Prostate gland (tissue), 2 donors: ENCODE results near the gene TBC1D22B. TPM values are rescaled to one million over a fixed set of nuclear protein-coding genes. Genes with fewer than 3 reads are reported as not detected.

ENCODE experiments used
- DNase-seq: peaks from one replicate; pipeline ENCODE4 v3.0.0-alpha.2; 2019; ENCODE audit warnings: low spot score
- H3K27ac ChIP-seq, 2 donors: fragments of 200-600 bp; sonication (generic); 2 replicates each; pipeline ENCODE4 v1.5.1; 2017 to 2019
- H3K27me3 ChIP-seq: fragments of 200-600 bp; sonication (generic); replicated peaks from 2 replicates; pipeline ENCODE4 v1.5.1; 2019; ENCODE audit not compliant: insufficient read depth
- H3K36me3 ChIP-seq, 2 donors: fragments of 200-600 bp; sonication (generic); 1 replicate in 1 of 2; 2 replicates in 1 of 2; pipeline versions ENCODE4 v1.5.1 to v1.8.1; 2017 to 2019
- H3K4me1 ChIP-seq: fragments of 200-600 bp; sonication (generic); replicated peaks from 2 replicates; pipeline ENCODE4 v1.5.1; 2019
- H3K4me3 ChIP-seq, 2 donors: fragments of 200-600 bp; sonication (generic); 2 replicates each; pipeline ENCODE4 v1.5.1; 2017 to 2019
- H3K9me3 ChIP-seq: fragments of 200-600 bp; sonication (generic); 2 replicates; pipeline ENCODE4 v1.5.1; 2017
- POLR2A ChIP-seq: fragments of 450-650 bp; IDR thresholded peaks from one replicate; pipeline ENCODE4 v1.6.1; 2016; ENCODE audit warnings: antibody characterized with exemption, mild to moderate bottlenecking
- POLR2AphosphoS5 ChIP-seq: sonication (generic); formaldehyde crosslinking; IDR thresholded peaks from one replicate; pipeline ENCODE4 v1.6.1; 2017; ENCODE audit warnings: antibody characterized with exemption
- WGBS: methylation state at CpG from one replicate; pipeline ENCODE4 v1.1.5; 2018; 5-methylcytosine and 5-hydroxymethylcytosine counted together
- intact Hi-C: fragments of 100-400 bp; cut with DNase I; formaldehyde crosslinking; loops from one replicate; pipeline ENCODE4 v1.14.2; 2022
- total RNA-seq, 2 donors: library from RNA; depleted of rRNA; stranded (reverse); fragments of >200 nt; gene quantifications; one replicate each; pipeline ENCODE4 v1.1.0, GENCODE V29; 2016
- TF ChIP-seq, protein P1 (sequence below), 4 experiments: fragments of 200-600 bp in 2 of 4; fragments of 450-650 bp in 2 of 4; sonication (generic) in 2 of 4; IDR thresholded peaks; 1 replicate in 3 of 4; 2 replicates in 1 of 4; pipeline ENCODE4 v1.5.1; 2016 to 2019; ENCODE audit warnings: antibody characterized with exemption in 4 of 4, mild to moderate bottlenecking in 2 of 4, moderate library complexity in 2 of 4

TBC1D22B gene
- total RNA-seq, 2 donors from 2014 or later = 10.7 to 27.0 TPM

DNA sequence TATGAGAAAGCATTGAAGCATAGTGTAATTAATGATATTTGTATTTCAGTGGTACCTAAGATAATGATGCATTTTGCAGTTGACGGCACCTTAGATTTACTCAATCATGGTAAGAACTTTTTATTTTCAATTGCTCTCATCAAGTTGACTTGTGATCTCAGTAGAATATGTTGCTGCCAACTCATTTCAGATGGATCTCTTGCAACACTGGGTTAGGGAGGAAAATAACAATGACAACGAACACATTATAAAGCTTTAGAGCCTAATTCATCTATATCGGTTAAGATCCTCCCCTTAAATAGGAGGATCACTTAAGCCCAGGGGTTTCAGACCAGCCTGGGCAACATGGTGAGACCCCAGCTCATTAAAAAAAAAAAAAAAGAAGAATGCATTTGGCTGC is 18.0 kb upstream of the TBC1D22B start:
- H3K27me3 ChIP-seq = no peaks in the 10 kb centered on the region
- H3K36me3 ChIP-seq = no peaks in the 10 kb centered on the region
- no peak overlapping the region for H3K4me3 ChIP-seq
- no peak for DNase-seq
- no peaks in the 10 kb centered on the region for H3K9me3 ChIP-seq
- H3K27ac ChIP-seq = no peak overlapping the region
- TF ChIP-seq POLR2A = no peak
- TF ChIP-seq, protein P1, sequence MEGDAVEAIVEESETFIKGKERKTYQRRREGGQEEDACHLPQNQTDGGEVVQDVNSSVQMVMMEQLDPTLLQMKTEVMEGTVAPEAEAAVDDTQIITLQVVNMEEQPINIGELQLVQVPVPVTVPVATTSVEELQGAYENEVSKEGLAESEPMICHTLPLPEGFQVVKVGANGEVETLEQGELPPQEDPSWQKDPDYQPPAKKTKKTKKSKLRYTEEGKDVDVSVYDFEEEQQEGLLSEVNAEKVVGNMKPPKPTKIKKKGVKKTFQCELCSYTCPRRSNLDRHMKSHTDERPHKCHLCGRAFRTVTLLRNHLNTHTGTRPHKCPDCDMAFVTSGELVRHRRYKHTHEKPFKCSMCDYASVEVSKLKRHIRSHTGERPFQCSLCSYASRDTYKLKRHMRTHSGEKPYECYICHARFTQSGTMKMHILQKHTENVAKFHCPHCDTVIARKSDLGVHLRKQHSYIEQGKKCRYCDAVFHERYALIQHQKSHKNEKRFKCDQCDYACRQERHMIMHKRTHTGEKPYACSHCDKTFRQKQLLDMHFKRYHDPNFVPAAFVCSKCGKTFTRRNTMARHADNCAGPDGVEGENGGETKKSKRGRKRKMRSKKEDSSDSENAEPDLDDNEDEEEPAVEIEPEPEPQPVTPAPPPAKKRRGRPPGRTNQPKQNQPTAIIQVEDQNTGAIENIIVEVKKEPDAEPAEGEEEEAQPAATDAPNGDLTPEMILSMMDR (IDR thresholded peaks at IDR 0.05) = no peak
- TF ChIP-seq POLR2AphosphoS5 = no peak
- WGBS = 87% methylated on average over 3 of the region's 3 CpGs
- intact Hi-C loops = no loop called here
- no peaks in the 10 kb centered on the region for H3K4me1 ChIP-seq

DNA sequence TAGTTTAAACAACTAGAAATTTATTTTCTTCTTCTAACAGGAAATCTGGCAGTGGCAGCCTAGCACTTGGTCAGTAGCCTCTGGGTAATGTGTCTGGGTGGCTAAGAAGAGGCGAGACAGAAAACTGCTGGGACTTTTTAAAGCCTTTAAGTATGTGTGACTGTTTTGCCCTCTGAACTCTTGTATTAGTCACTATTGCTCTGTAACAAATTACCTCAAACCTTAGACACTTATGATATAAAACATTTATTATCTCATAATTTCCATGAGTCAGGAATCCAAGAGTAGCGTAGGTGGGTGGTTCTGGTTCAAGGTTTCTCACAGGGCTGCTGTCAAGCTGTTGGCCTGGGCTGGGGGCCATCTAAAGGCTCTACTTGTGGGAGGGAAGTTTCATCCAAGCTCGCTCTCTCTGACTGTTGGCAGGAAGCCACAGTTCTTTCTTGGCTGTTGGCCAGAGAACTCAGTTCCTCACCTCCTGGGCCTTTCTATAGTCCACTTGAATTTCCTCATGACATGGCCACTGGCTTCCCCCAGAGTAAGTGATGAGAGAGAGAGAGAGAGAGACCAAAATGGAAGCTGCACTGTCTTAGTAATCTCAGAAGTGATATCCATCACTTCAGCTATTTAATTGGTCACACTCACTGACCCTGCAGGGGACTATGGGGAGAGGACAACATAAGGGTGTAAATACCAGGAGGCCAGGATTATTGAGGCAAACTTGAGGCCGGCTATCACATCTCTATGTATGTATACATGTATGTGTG is 17.4 kb upstream of the TBC1D22B start:
- Histone ChIP-seq H3K4me3 (no peak overlapping the region), H3K27ac (no peak overlapping the region), H3K4me1 (no peaks in the 10 kb centered on the region), H3K9me3 (no peaks in the 10 kb centered on the region), H3K27me3 (no peaks in the 10 kb centered on the region), H3K36me3 (no peaks in the 10 kb centered on the region)
- WGBS = 57% methylated on average over 4 of the region's 4 CpGs
- intact Hi-C loops = no loop called here
- TF ChIP-seq POLR2AphosphoS5 (no peak), POLR2A (no peak)
- TF ChIP-seq, protein P1 (IDR thresholded peaks at IDR 0.05) = no peak
- peak; percentile 27 for DNase-seq

- no peaks in the 10 kb centered on the region for H3K27me3 ChIP-seq
- no peak overlapping the region for H3K27ac ChIP-seq
- no peaks in the 10 kb centered on the region for H3K9me3 ChIP-seq
- 96% methylated on average over 6 of the region's 6 CpGs for WGBS
- intact Hi-C loops = no loop called here
- no peak for DNase-seq
- H3K36me3 ChIP-seq = no peaks in the 10 kb centered on the region
- no peaks in the 10 kb centered on the region for H3K4me1 ChIP-seq
- no peak overlapping the region for H3K4me3 ChIP-seq
- TF ChIP-seq POLR2AphosphoS5 (no peak), POLR2A (no peak)
- TF ChIP-seq, protein P1 (IDR thresholded peaks at IDR 0.05) = no peak
Observed at GRCh38 chr6:37241131-37241530, 16.4 kb upstream of the TBC1D22B start.

GRCh38 chr6:37241775-37242428 is 15.7 kb upstream of the TBC1D22B start:
- WGBS = 52% methylated on average over 5 of the region's 5 CpGs
- intact Hi-C loops = no loop called here
- Histone ChIP-seq H3K4me3 (no peak overlapping the region), H3K27me3 (no peaks in the 10 kb centered on the region), H3K27ac (peak overlapping the region; percentile 16 to 48), H3K36me3 (no peaks in the 10 kb centered on the region), H3K9me3 (no peaks in the 10 kb centered on the region), H3K4me1 (no peaks in the 10 kb centered on the region)
- DNase-seq = no peak
- TF ChIP-seq, protein P1 (IDR thresholded peaks at IDR 0.05) = no peak
- TF ChIP-seq POLR2A (no peak), POLR2AphosphoS5 (no peak)
